NT2/D1 (cell line): ENCODE measurements around the gene RPTOR.

Experiments used
- DNase-seq: peaks from one replicate; pipeline ENCODE4 v3.0.0-alpha.2; 2011; ENCODE audit warnings: low read depth, low spot score
- H3K27me3 ChIP-seq: 2 replicates; pipeline ENCODE4 v1.6.0; 2011; ENCODE audit warnings: mild to moderate bottlenecking; ENCODE audit not compliant: insufficient read length, insufficient read depth
- H3K36me3 ChIP-seq: 2 replicates; pipeline ENCODE4 v1.6.1; 2011; ENCODE audit warnings: mild to moderate bottlenecking, low read length, mixed read lengths; ENCODE audit not compliant: insufficient read depth, insufficient read length
- H3K4me1 ChIP-seq: 2 replicates; pipeline ENCODE4 v1.5.1; 2011; ENCODE audit not compliant: insufficient read depth, insufficient read length
- H3K4me3 ChIP-seq: 2 replicates; pipeline ENCODE4 v1.5.1; 2011; ENCODE audit warnings: low read depth; ENCODE audit not compliant: insufficient read length
- H3K9ac ChIP-seq: 2 replicates; pipeline ENCODE4 v1.6.0; 2011; ENCODE audit warnings: low read depth; ENCODE audit not compliant: insufficient read length
- H3K9me3 ChIP-seq: 2 replicates; pipeline ENCODE4 v1.5.1; 2011; ENCODE audit warnings: mild to moderate bottlenecking, low read length; ENCODE audit not compliant: insufficient read depth
- SUZ12 ChIP-seq: IDR thresholded peaks from 2 replicates; pipeline ENCODE4 v1.6.1; 2011; ENCODE audit not compliant: insufficient read length, insufficient read depth; ENCODE audit errors: extremely low read depth
- YY1 ChIP-seq: IDR thresholded peaks from 2 replicates; pipeline ENCODE4 v1.6.1; 2011; ENCODE audit not compliant: insufficient read length, insufficient read depth
- ZNF274 ChIP-seq: IDR thresholded peaks from 2 replicates; pipeline ENCODE4 v1.6.1; 2011; ENCODE audit warnings: mild to moderate bottlenecking, low read depth, low read length

The RPTOR gene

GRCh38 chr17:80509311-80509710 lies 35.3 kb upstream of the RPTOR start:
- TF ChIP-seq SUZ12, result no peak
- no peak for TF ChIP-seq YY1
- no peak for TF ChIP-seq ZNF274
- Histone ChIP-seq H3K27me3 (peaks cover 22% of the 10 kb centered on the region), H3K9ac (no peak overlapping the region), H3K4me1 (peaks cover 4% of the 10 kb centered on the region), H3K36me3 (no peaks in the 10 kb centered on the region), H3K9me3 (no peaks in the 10 kb centered on the region), H3K4me3 (no peak overlapping the region)
- DNase-seq, result no peak

GRCh38 chr17:80510132-80510531 lies 34.5 kb upstream of the RPTOR start:
- no peaks in the 10 kb centered on the region for H3K9me3 ChIP-seq
- DNase-seq, result no peak
- H3K36me3 ChIP-seq, result no peaks in the 10 kb centered on the region
- peaks cover 17% of the 10 kb centered on the region for H3K27me3 ChIP-seq
- peaks cover 4% of the 10 kb centered on the region for H3K4me1 ChIP-seq
- no peak overlapping the region for H3K9ac ChIP-seq
- TF ChIP-seq YY1, result no peak
- TF ChIP-seq ZNF274, result no peak
- no peak for TF ChIP-seq SUZ12
- no peak overlapping the region for H3K4me3 ChIP-seq

- H3K9me3 ChIP-seq, result no peaks in the 10 kb centered on the region
- no peaks in the 10 kb centered on the region for H3K36me3 ChIP-seq
- no peak overlapping the region for H3K9ac ChIP-seq
- H3K4me1 ChIP-seq, result peaks cover 4% of the 10 kb centered on the region
- TF ChIP-seq YY1, result no peak
- no peak for TF ChIP-seq ZNF274
- TF ChIP-seq SUZ12, result no peak
- H3K27me3 ChIP-seq, result peaks cover 13% of the 10 kb centered on the region
- H3K4me3 ChIP-seq, result no peak overlapping the region
- no peak for DNase-seq
Measured at GRCh38 chr17:80510772-80511171, 33.9 kb upstream of the RPTOR start.

GRCh38 chr17:80511222-80512180 lies 33.1 kb upstream of the RPTOR start:
- peaks cover 4% of the 10 kb centered on the region for H3K4me1 ChIP-seq
- H3K9ac ChIP-seq, result no peak overlapping the region
- TF ChIP-seq YY1, result no peak
- TF ChIP-seq SUZ12, result no peak
- TF ChIP-seq ZNF274, result no peak
- no peaks in the 10 kb centered on the region for H3K9me3 ChIP-seq
- H3K4me3 ChIP-seq, result no peak overlapping the region
- no peaks in the 10 kb centered on the region for H3K36me3 ChIP-seq
- H3K27me3 ChIP-seq, result peaks cover 13% of the 10 kb centered on the region
- no peak for DNase-seq

- peaks cover 4% of the 10 kb centered on the region for H3K4me1 ChIP-seq
- peaks cover 13% of the 10 kb centered on the region for H3K27me3 ChIP-seq
- no peak for TF ChIP-seq ZNF274
- TF ChIP-seq SUZ12, result no peak
- no peak overlapping the region for H3K4me3 ChIP-seq
- no peak overlapping the region for H3K9ac ChIP-seq
- no peaks in the 10 kb centered on the region for H3K9me3 ChIP-seq
- DNase-seq, result no peak
- no peaks in the 10 kb centered on the region for H3K36me3 ChIP-seq
Measured at GRCh38 chr17:80512233-80512632, 32.4 kb upstream of the RPTOR start.

- peaks cover 4% of the 10 kb centered on the region for H3K4me1 ChIP-seq
- TF ChIP-seq YY1 (no peak), ZNF274 (no peak), SUZ12 (no peak)
- H3K9me3 ChIP-seq, result no peaks in the 10 kb centered on the region
- H3K36me3 ChIP-seq, result no peaks in the 10 kb centered on the region
- H3K4me3 ChIP-seq, result no peak overlapping the region
- no peak overlapping the region for H3K9ac ChIP-seq
- H3K27me3 ChIP-seq, result peaks cover 13% of the 10 kb centered on the region
- DNase-seq, result no peak
Measured at GRCh38 chr17:80513201-80513600, 31.4 kb upstream of the RPTOR start.

- no peak for TF ChIP-seq SUZ12
- no peaks in the 10 kb centered on the region for H3K36me3 ChIP-seq
- H3K27me3 ChIP-seq, result peaks cover 13% of the 10 kb centered on the region
- H3K9me3 ChIP-seq, result no peaks in the 10 kb centered on the region
- no peak overlapping the region for H3K9ac ChIP-seq
- H3K4me1 ChIP-seq, result peaks cover 4% of the 10 kb centered on the region
- DNase-seq, result no peak
- H3K4me3 ChIP-seq, result no peak overlapping the region
Measured at GRCh38 chr17:80513892-80514291, 30.7 kb upstream of the RPTOR start.
